ENCODE data around the gene ST3GAL3. TPM values are rescaled to one million over a fixed set of nuclear protein-coding genes. Genes with fewer than 3 reads are reported as not detected.

Gene ST3GAL3
- total RNA-seq, 1 experiment from 2014 or later, result 8.6 TPM

GRCh38 chr1:43796111-43796581, 88.8 kb downstream of the ST3GAL3 start (continued):
- TF ChIP-seq PRRX2 (CRISPR knock-in tag; IDR thresholded peaks at IDR 0.05) (no peak), ZNF138 (CRISPR knock-in tag; conservative IDR thresholded peaks at IDR 0.05) (no peak), ZNF512 (CRISPR knock-in tag; IDR thresholded peaks at IDR 0.05; ENCODE audit: borderline replicate concordance) (no peak), PRDM15 (CRISPR knock-in tag; IDR thresholded peaks at IDR 0.05) (no peak)

- 0 out of 2 replicates have a peak, but pooled peaks cover 3% of the 10 kb centered on the region for H3K36me3 Mint-ChIP-seq
- POLR2A ChIA-PET, result no interaction called here
- CTCF ChIA-PET, result no interaction called here
- H3K27me3 Mint-ChIP-seq (ENCODE audit: low read depth), result no peaks in the 10 kb centered on the region; the same call in 1 of the 2 replicates
- H3K27ac Mint-ChIP-seq, result no peak overlapping the region
- DNase-seq (ENCODE audit: low spot score) (no peak), ATAC-seq (no peak)
- H3K9me3 Mint-ChIP-seq, result no peaks in the 10 kb centered on the region
- H3K4me1 Mint-ChIP-seq, result no peaks in the 10 kb centered on the region
- H3K4me3 Mint-ChIP-seq, result no peak overlapping the region
- TF ChIP-seq ZNF263 (CRISPR knock-in tag; IDR thresholded peaks at IDR 0.05; ENCODE audit: low read depth), result no peak
- TF ChIP-seq GTF2I (CRISPR knock-in tag; conservative IDR thresholded peaks at IDR 0.05), result no peak
- no peak for TF ChIP-seq KAT7 (CRISPR knock-in tag; IDR thresholded peaks at IDR 0.05; ENCODE audit: borderline replicate concordance)
- no peak for TF ChIP-seq ZNF423 (CRISPR knock-in tag; IDR thresholded peaks at IDR 0.05)
- TF ChIP-seq ELF4 (CRISPR knock-in tag; IDR thresholded peaks at IDR 0.05; ENCODE audit: low read depth), result no peak
- TF ChIP-seq RORB (CRISPR knock-in tag; IDR thresholded peaks at IDR 0.05), result no peak
- no peak for TF ChIP-seq FOXK1 (CRISPR knock-in tag; IDR thresholded peaks at IDR 0.05)
- no peak for TF ChIP-seq FOXP4 (CRISPR knock-in tag; IDR thresholded peaks at IDR 0.05)
- TF ChIP-seq STAT6 (CRISPR knock-in tag; conservative IDR thresholded peaks at IDR 0.05; ENCODE audit: low read depth), result no peak
- no peak for TF ChIP-seq CDX4 (CRISPR knock-in tag; IDR thresholded peaks at IDR 0.05; ENCODE audit: borderline replicate concordance)
- TF ChIP-seq AR (CRISPR knock-in tag; IDR thresholded peaks at IDR 0.05), result no peak
- TF ChIP-seq ZNF232 (CRISPR knock-in tag; IDR thresholded peaks at IDR 0.05), result no peak
- no peak for TF ChIP-seq ZNF138 (CRISPR knock-in tag; conservative IDR thresholded peaks at IDR 0.05)
- no peak for TF ChIP-seq ZNF671 (CRISPR knock-in tag; IDR thresholded peaks at IDR 0.05)
- no peak for TF ChIP-seq ATF6 (CRISPR knock-in tag; IDR thresholded peaks at IDR 0.05)
- TF ChIP-seq USF1 (CRISPR knock-in tag; IDR thresholded peaks at IDR 0.05), result no peak
- TF ChIP-seq NR1H2 (CRISPR knock-in tag; IDR thresholded peaks at IDR 0.05), result no peak
Measured at GRCh38 chr1:43797891-43798290, 90.6 kb downstream of the ST3GAL3 start.

All from WTC11 (cell line).